ENCODE data around the gene PPP1CA. TPM values are rescaled to one million over a fixed set of nuclear protein-coding genes. Genes with fewer than 3 reads are reported as not detected.

Gene PPP1CA
- total RNA-seq, 5 donors from 2014 or later (not counting 1 experiment from before 2014, with no cell fraction given) = 118 to 198 (median 186) TPM

DNA sequence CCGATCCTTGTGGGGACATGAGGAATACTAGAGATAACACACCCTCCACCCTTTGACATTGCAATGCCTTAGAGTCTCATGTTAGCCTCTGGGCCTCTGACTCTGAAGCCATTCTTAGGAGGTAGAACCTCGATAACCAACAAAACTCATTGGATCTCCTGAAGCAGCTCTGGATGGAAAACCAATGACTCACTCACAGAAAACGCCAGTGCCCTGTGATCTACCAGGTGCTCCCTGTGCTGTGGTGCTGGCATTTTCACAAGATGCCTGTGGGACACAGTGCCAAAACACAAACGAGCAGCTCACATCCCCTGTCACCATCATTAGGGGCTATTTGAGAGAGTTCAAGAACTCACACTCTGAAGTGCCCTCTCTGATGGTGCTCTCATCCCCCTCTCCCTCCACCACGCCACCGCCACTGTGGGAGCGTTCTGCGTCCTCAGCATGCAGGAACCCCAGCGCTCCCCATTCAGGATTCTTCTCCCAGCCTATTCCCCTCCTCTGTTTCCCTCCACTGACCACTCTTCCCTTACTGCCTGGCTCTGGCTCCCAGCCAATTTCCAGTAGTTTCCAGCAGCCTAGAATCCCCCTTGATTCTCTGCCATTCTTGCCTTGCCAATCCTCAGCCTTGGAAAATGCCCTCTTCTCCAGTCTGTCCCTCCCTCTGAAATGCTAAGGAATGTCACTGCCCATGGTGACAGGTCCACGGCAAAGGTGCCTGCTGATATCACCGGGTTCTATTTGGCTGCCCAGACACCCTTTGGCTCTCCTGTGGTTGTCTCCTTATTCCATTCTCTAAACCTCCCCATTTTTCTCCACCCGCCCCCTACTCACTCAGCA, 43.6 kb downstream of the PPP1CA start:
- Mint-ChIP-seq H3K36me3 (no peaks in the 10 kb centered on the region), H3K4me3 (no peak overlapping the region), H3K9me3 (no peaks in the 10 kb centered on the region), H3K27ac (peak overlapping the region in 1 of 2 donors; percentile 6), H3K27me3 (no peaks in the 10 kb centered on the region), H3K4me1 (peaks cover 25 to 49% (median 30%) of the 10 kb centered on the region in 3 donors)
- DNase-seq (no peak), ATAC-seq (replicated peaks in 1 of 4) (no peak)
- 91% methylated on average over 9 of the region's 12 CpGs for WGBS (ENCODE audit: insufficient coverage)
- Histone ChIP-seq H3K4me1 (ENCODE audit: control insufficient read depth in 1 of 2, extremely low read depth in 1 of 2, insufficient read depth in 2 of 2, low read length in 2 of 2) (peaks cover 5 to 35% of the 10 kb centered on the region in 2 experiments), H3K27ac (ENCODE audit: low read length) (no peak overlapping the region), H3K36me3 (ENCODE audit: control insufficient read depth in 2 of 2, extremely low read depth in 1 of 2, insufficient read depth in 1 of 2, low read length in 1 of 2) (no peaks in the 10 kb centered on the region), H3K27me3 (replicated peaks in 1 of 2; ENCODE audit: control insufficient read depth in 2 of 2, extremely low read depth in 1 of 2, insufficient read depth in 2 of 2, low read length in 1 of 2) (no peaks in the 10 kb centered on the region), H3K9me3 (no peaks in the 10 kb centered on the region), H3K4me3 (ENCODE audit: control insufficient read depth in 1 of 2, extremely low read depth in 1 of 2, low read length in 1 of 2) (no peak overlapping the region)
- CTCF ChIA-PET = interaction anchor here (1.3 to 7.9 kb wide), 4 partner anchors 13 to 24 kb away, joined by 3 to 128 read pairs (median 24); partner anchors contain the start of gene CLCF1 (in 1 of the 2)
- POLR2A ChIA-PET = no interaction called here

DNA sequence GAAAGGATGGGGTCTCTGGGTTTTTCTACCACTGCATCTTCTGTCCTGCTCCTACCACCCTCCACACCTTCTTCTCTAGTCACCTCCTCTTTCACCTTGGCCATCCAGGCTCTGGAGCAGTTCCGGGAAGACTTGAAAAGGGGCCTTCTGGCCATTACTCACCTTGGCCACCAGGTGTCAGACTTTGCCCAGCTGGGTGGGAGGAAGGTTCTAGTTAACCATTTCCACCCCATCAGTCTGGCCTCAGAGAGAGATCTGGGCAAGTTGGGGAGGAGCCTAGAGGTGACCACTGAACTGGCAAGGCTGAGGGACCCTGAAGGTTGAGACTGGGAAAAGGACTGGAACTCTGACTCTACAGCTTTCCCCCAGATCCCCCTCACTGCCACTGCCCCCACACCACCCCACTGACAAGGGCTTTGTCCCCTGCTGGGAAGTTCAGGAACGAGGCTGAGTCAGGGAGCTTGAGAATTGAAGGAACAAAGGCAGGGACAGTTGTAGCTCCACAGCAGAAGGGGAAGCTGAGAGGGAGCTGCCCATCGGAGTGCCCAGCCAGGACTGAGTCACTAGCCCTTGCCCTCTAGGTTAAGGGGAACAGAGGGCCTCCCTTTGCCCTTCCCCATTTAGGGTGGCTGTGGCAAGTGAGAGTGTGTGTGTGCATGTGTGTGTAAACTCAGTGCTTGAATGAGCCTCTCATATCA, 44.6 kb downstream of the PPP1CA start:
- DNase-seq (peak in 34 of 35 experiments; percentile 30 to 80 (median 57)), ATAC-seq (replicated peaks in 1 of 4) (no peak)
- Mint-ChIP-seq H3K27me3 (no peaks in the 10 kb centered on the region), H3K4me1 (peaks cover 28 to 50% (median 33%) of the 10 kb centered on the region in 3 donors), H3K9me3 (no peaks in the 10 kb centered on the region), H3K36me3 (no peaks in the 10 kb centered on the region), H3K4me3 (no peak overlapping the region), H3K27ac (peak overlapping the region; percentile 64 to 84)
- Histone ChIP-seq H3K4me1 (ENCODE audit: control insufficient read depth in 1 of 2, extremely low read depth in 1 of 2, insufficient read depth in 2 of 2, low read length in 2 of 2) (peaks cover 9 to 44% of the 10 kb centered on the region in 2 experiments), H3K27me3 (replicated peaks in 1 of 2; ENCODE audit: control insufficient read depth in 2 of 2, extremely low read depth in 1 of 2, insufficient read depth in 2 of 2, low read length in 1 of 2) (no peaks in the 10 kb centered on the region), H3K27ac (ENCODE audit: low read length) (no peak overlapping the region), H3K36me3 (ENCODE audit: control insufficient read depth in 2 of 2, extremely low read depth in 1 of 2, insufficient read depth in 1 of 2, low read length in 1 of 2) (no peaks in the 10 kb centered on the region), H3K9me3 (no peaks in the 10 kb centered on the region), H3K4me3 (ENCODE audit: control insufficient read depth in 1 of 2, extremely low read depth in 1 of 2, low read length in 1 of 2) (no peak overlapping the region)
- ChIA-PET CTCF (interaction anchor here (0.5 to 7.9 kb wide), 15 partner anchors 11 to 357 kb away, joined by 3 to 128 read pairs (median 4); partner anchors contain the start of gene CLCF1 (in 1 of the 2)), POLR2A (interaction anchor here in 1 of 2 donors (0.5 kb wide), 1 partner anchor 30 kb away, joined by 3 read pairs; no protein-coding TSS in a partner anchor)
- 33% methylated on average over 1 of the region's 3 CpGs for WGBS (ENCODE audit: insufficient coverage)

DNA sequence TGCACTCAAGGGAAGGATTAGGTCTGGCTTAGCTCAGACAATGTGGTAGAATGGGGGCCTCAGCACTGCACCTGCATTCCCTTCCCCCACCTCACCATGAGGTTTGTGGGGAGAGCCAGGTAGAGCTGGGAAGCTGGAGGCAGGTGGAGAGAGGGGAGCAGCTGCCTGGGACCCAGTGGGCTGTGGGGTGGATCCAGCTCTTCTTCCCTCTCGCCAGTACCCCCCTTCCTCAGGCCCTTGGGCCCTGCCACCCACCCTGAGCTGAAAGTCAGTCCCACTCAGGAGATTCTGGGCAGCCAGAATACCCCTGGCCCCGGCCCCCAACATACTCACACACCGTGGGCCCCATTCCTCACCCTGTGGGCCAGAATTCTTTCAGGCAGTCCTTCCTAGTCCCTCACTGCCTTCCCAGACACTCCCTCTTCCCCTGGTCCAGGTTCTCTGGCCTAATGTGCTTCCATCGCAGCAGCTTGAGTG, 45.2 kb downstream of the PPP1CA start:
- H3K9me3 ChIP-seq = no peaks in the 10 kb centered on the region
- H3K4me1 Mint-ChIP-seq = peaks cover 34 to 55% (median 37%) of the 10 kb centered on the region in 3 donors
- no peaks in the 10 kb centered on the region for H3K36me3 Mint-ChIP-seq
- ChIA-PET CTCF (interaction anchor here (1.1 to 7.9 kb wide), 9 partner anchors 11 to 39 kb away, joined by 3 to 128 read pairs (median 5); partner anchors contain the start of gene CLCF1 (in 1 of the 2)), POLR2A (interaction anchor here in 1 of 2 donors (0.5 kb wide), 1 partner anchor 30 kb away, joined by 3 read pairs; no protein-coding TSS in a partner anchor)
- ATAC-seq (replicated peaks in 1 of 4) (no peak), DNase-seq (no peak)
- no peaks in the 10 kb centered on the region for H3K27me3 Mint-ChIP-seq
- no peak overlapping the region for H3K27ac ChIP-seq (ENCODE audit: low read length)
- H3K4me3 ChIP-seq (ENCODE audit: control insufficient read depth in 1 of 2, extremely low read depth in 1 of 2, low read length in 1 of 2) = no peak overlapping the region
- peaks cover 0 to 3% of the 10 kb centered on the region in 2 donors for H3K36me3 ChIP-seq (ENCODE audit: control insufficient read depth in 2 of 2, extremely low read depth in 1 of 2, insufficient read depth in 1 of 2, low read length in 1 of 2)
- H3K4me1 ChIP-seq (ENCODE audit: control insufficient read depth in 1 of 2, extremely low read depth in 1 of 2, insufficient read depth in 2 of 2, low read length in 2 of 2) = peaks cover 15 to 50% of the 10 kb centered on the region in 2 experiments
- 54% methylated on average over 2 of the region's 4 CpGs for WGBS (ENCODE audit: insufficient coverage)
- H3K9me3 Mint-ChIP-seq = no peaks in the 10 kb centered on the region
- H3K27me3 ChIP-seq (replicated peaks in 1 of 2; ENCODE audit: control insufficient read depth in 2 of 2, extremely low read depth in 1 of 2, insufficient read depth in 2 of 2, low read length in 1 of 2) = no peaks in the 10 kb centered on the region
- H3K27ac Mint-ChIP-seq = peak overlapping the region; percentile 64 to 84
- no peak overlapping the region for H3K4me3 Mint-ChIP-seq

DNA sequence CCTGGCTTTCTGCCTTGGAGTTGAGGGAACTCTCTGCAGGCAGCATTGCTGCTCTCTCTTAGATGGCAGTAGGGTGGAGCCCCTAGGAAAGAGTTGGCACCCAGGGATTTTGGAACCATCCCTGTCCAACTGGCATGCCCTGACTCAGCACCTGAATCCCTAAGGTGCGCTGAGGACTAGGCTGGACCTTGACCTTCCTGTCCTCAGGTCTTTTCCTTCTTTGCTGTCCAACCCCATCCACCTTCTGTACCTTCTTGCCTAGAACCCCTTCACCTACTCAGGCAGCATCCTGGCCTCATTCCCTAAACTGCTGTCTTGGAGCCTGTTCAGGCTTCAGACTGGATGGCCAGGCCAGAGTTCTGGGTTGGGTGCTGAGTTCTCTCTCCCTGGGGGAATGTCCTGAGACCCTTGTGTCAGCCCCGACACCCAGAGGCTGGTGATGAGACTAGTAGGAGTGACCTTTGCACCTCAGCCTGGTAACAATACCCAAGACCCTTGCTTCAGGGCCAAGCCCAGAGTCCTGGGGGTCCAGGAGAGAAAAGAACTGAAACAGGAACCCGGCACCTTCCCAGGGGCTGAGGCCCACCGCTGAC, 45.8 kb downstream of the PPP1CA start:
- no peaks in the 10 kb centered on the region for H3K36me3 Mint-ChIP-seq
- POLR2A ChIA-PET = no interaction called here

DNA sequence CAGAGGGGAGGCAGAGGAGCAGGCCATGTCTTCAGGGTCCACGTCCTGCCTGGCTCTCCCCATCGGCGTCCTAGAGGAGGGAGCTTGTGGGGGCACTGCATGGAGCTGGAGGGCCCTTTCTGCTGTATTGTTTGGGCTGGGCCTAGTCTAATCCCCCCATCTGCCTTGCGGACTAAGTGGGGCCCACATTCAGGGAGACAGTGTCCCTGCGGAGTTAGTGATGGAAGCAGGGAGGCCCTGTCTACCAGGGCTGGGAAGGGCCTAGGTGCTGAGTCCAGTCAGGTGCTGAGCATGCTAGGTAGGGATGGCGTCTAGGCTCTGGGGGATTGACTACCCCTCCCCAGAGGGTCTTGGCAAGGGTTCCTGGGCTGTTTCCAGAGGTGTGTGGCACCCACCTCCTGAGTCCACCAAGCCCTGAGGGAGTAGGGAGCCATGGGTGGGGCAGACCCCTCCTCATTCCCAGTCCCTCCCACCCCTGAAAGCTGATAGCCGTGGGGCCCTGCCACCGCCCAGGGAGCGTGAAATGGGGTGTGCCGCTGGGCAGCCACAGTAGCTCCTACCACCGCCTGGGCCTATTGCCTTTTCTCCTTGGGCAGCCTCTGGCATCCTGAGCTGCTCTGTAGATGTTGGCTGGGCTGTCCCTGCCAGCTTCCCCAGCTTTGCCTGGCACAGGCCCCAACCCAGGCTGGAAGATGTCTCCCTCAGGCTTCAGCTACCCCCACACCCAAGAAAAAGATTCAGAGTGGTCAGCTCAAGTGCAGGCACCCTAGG, 46.5 kb downstream of the PPP1CA start:
- peaks cover 40 to 62% (median 45%) of the 10 kb centered on the region in 3 donors for H3K4me1 Mint-ChIP-seq

More for the DNA sequence above, 45.8 kb downstream of the PPP1CA start:
- Histone ChIP-seq H3K27ac (ENCODE audit: low read length) (no peak overlapping the region), H3K4me1 (ENCODE audit: control insufficient read depth in 1 of 2, extremely low read depth in 1 of 2, insufficient read depth in 2 of 2, low read length in 2 of 2) (peaks cover 19 to 55% of the 10 kb centered on the region in 2 experiments), H3K4me3 (ENCODE audit: control insufficient read depth in 1 of 2, extremely low read depth in 1 of 2, low read length in 1 of 2) (no peak overlapping the region), H3K36me3 (ENCODE audit: control insufficient read depth in 2 of 2, extremely low read depth in 1 of 2, insufficient read depth in 1 of 2, low read length in 1 of 2) (peaks cover 3 to 6% of the 10 kb centered on the region in 2 donors), H3K9me3 (no peaks in the 10 kb centered on the region), H3K27me3 (replicated peaks in 1 of 2; ENCODE audit: control insufficient read depth in 2 of 2, extremely low read depth in 1 of 2, insufficient read depth in 2 of 2, low read length in 1 of 2) (no peaks in the 10 kb centered on the region)
- Mint-ChIP-seq H3K9me3 (no peaks in the 10 kb centered on the region), H3K4me1 (peaks cover 39 to 60% (median 42%) of the 10 kb centered on the region in 3 donors), H3K27me3 (no peaks in the 10 kb centered on the region), H3K4me3 (no peak overlapping the region), H3K27ac (peak overlapping the region; percentile 55 to 66)
- ATAC-seq (replicated peaks in 1 of 4) = no peak
- CTCF ChIA-PET = interaction anchor here (0.6 to 7.9 kb wide), 10 partner anchors 10 to 38 kb away, joined by 3 to 128 read pairs (median 4); partner anchors contain the start of gene CLCF1 (in 1 of the 2)
- WGBS (ENCODE audit: insufficient coverage) = 90% methylated on average over 1 of the region's 4 CpGs
- DNase-seq = no peak

More for the DNA sequence above, 46.5 kb downstream of the PPP1CA start:
- Histone ChIP-seq H3K27me3 (replicated peaks in 1 of 2; ENCODE audit: control insufficient read depth in 2 of 2, extremely low read depth in 1 of 2, insufficient read depth in 2 of 2, low read length in 1 of 2) (no peaks in the 10 kb centered on the region), H3K4me1 (ENCODE audit: control insufficient read depth in 1 of 2, extremely low read depth in 1 of 2, insufficient read depth in 2 of 2, low read length in 2 of 2) (peaks cover 19 to 60% of the 10 kb centered on the region in 2 experiments), H3K4me3 (ENCODE audit: control insufficient read depth in 1 of 2, extremely low read depth in 1 of 2, low read length in 1 of 2) (no peak overlapping the region), H3K36me3 (ENCODE audit: control insufficient read depth in 2 of 2, extremely low read depth in 1 of 2, insufficient read depth in 1 of 2, low read length in 1 of 2) (peaks cover 3 to 7% of the 10 kb centered on the region in 2 donors), H3K9me3 (no peaks in the 10 kb centered on the region), H3K27ac (ENCODE audit: low read length) (peak overlapping the region; percentile 98)
- ATAC-seq (replicated peaks in 1 of 4) (no peak), DNase-seq (no peak)
- Mint-ChIP-seq H3K36me3 (no peaks in the 10 kb centered on the region), H3K9me3 (no peaks in the 10 kb centered on the region), H3K27me3 (no peaks in the 10 kb centered on the region), H3K4me3 (no peak overlapping the region), H3K27ac (peak overlapping the region; percentile 97 to 100)
- POLR2A ChIA-PET = no interaction called here
- whole genome bisulfite sequencing (ENCODE audit: insufficient coverage) = 94% methylated on average over 9 of the region's 11 CpGs
- CTCF ChIA-PET = interaction anchor here (0.5 to 7.9 kb wide), 6 partner anchors 10 to 93 kb away, joined by 3 to 128 read pairs (median 6); no protein-coding TSS in a partner anchor
